Activated CD8-positive, alpha-beta memory T cell treated with anti-CD3 and anti-CD28 coated beads for 1 hour (primary cell): ENCODE measurements around the gene KRTAP23-1.

Experiments used
- DNase-seq, 2 donors: peaks; one replicate each; pipeline ENCODE4 v3.0.0-alpha.2; 2020; ENCODE audit warnings: low read depth in 1 of 2; ENCODE audit errors: extremely low read depth in 1 of 2

KRTAP23-1 gene

DNA sequence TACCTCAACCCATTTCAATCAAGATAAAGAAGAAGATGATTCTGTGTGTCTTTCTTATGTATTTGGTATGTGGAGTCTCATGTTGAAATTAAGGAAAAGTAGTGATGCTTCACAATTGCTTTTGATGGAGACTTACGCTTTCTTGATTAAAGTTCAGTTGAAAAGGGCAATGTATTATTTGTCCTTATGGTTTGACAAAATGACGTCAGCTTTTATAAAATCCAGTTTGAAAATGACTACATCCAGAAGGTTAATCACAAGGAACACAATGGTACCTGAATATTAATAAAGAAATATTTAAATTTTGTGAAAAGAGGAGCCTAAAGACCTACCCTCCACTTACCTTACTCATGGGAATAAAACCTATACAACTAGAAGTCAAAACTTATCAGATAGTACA is 32.7 kb downstream of the KRTAP23-1 start:
- DNase-seq = no peak

DNA sequence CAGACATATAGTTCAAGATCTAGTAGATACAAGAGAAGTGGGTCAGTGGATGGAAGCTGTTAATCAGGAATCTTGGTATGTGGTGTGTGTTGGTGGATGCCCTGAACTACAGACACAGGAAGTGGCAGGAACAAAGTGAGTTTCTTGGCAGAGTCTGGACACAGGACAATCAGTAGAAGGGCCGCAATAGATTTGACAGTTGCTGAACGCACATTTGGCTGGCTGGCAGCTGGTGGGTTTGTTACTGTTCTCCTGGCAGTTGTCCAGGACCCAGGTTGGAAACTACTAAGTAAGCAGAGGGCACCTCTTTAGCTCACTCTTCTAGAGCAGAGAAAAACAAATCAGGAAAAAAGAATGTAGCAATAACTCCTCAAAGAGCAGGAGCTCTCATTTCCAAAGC is 41.5 kb downstream of the KRTAP23-1 start:
- DNase-seq = no peak

- DNase-seq = no peak
Measured at GRCh38 chr21:30305136-30305535, 43.3 kb downstream of the KRTAP23-1 start.
